GM23338 (cell line): ENCODE results near the gene SHC4. TPM values are rescaled to one million over a fixed set of nuclear protein-coding genes. Genes with fewer than 3 reads are reported as not detected.
A peak's percentile ranks its signal among the peaks of the same experiment; 100 is the strongest.

Experiments used
- ATAC-seq: fragments of 200-7000 bp; cut with Tn5 transposase; 3 replicates; pipeline ENCODE4 v1.9.1; 2020
- DNase-seq: peaks from one replicate; pipeline ENCODE4 v3.0.0-alpha.2; 2015; ENCODE audit warnings: low spot score
- H2AFZ ChIP-seq: fragments of 200-600 bp; sonication (generic); 2 replicates; pipeline ENCODE4 v1.8.0; 2016; ENCODE audit warnings: antibody characterized with exemption, mild to moderate bottlenecking, moderate library complexity
- H3F3A ChIP-seq: fragments of 200-600 bp; sonication (generic); replicated peaks from 2 replicates; pipeline ENCODE4 v1.8.0; 2017; ENCODE audit warnings: antibody characterized with exemption, mixed run types, low read depth
- H3K27ac ChIP-seq: fragments of 200-600 bp; sonication (generic); 2 replicates; pipeline ENCODE4 v1.6.1; 2016; ENCODE audit warnings: low read depth
- H3K27me3 ChIP-seq: fragments of 200-600 bp; sonication (generic); 2 replicates; pipeline ENCODE4 v1.8.0; 2016; ENCODE audit warnings: mild to moderate bottlenecking, mixed run types, moderate library complexity; ENCODE audit not compliant: insufficient read depth
- H3K36me3 ChIP-seq: fragments of 200-600 bp; sonication (generic); 2 replicates; pipeline ENCODE4 v1.8.0; 2016; ENCODE audit warnings: mild to moderate bottlenecking; ENCODE audit not compliant: insufficient read depth
- H3K4me1 ChIP-seq: fragments of 200-600 bp; sonication (generic); 2 replicates; pipeline ENCODE4 v1.8.0; 2016; ENCODE audit warnings: mild to moderate bottlenecking, moderate library complexity; ENCODE audit not compliant: insufficient read depth
- H3K4me2 ChIP-seq: fragments of 200-600 bp; sonication (generic); 2 replicates; pipeline ENCODE4 v1.7.1; 2017; ENCODE audit warnings: mixed run types
- H3K4me3 ChIP-seq: fragments of 200-600 bp; sonication (generic); 2 replicates; pipeline ENCODE4 v1.6.1; 2016; ENCODE audit warnings: mixed run types
- H3K79me2 ChIP-seq: fragments of 200-600 bp; sonication (generic); replicated peaks from 2 replicates; pipeline ENCODE4 v1.8.0; 2017; ENCODE audit warnings: mild to moderate bottlenecking; ENCODE audit not compliant: insufficient read depth
- H3K9me2 ChIP-seq: fragments of 200-600 bp; sonication (generic); 2 replicates; pipeline ENCODE4 v1.8.0; 2017; ENCODE audit not compliant: insufficient read depth
- H4K20me1 ChIP-seq: fragments of 200-600 bp; sonication (generic); replicated peaks from 2 replicates; pipeline ENCODE4 v1.8.0; 2017; ENCODE audit warnings: mild to moderate bottlenecking; ENCODE audit not compliant: insufficient read depth
- H3K27ac Mint-ChIP-seq: 2 replicates; pipeline ENCODE4 v1.8.0; 2020; ENCODE audit warnings: inconsistent platforms, mild to moderate bottlenecking, moderate library complexity, mixed read lengths
- H3K27me3 Mint-ChIP-seq: 3 replicates; pipeline ENCODE4 v1.8.0; 2022; ENCODE audit warnings: low read depth, mild to moderate bottlenecking, moderate library complexity, mixed read lengths, inconsistent platforms; ENCODE audit not compliant: insufficient read depth, poor library complexity
- H3K36me3 Mint-ChIP-seq: 3 replicates; pipeline ENCODE4 v1.8.0; 2021; ENCODE audit warnings: low read depth, mild to moderate bottlenecking, inconsistent platforms, moderate library complexity, mixed read lengths
- H3K4me1 Mint-ChIP-seq: 3 replicates; pipeline ENCODE4 v1.8.0; 2020; ENCODE audit warnings: mild to moderate bottlenecking, inconsistent platforms, mixed read lengths
- H3K4me3 Mint-ChIP-seq: 3 replicates; pipeline ENCODE4 v1.8.0; 2021; ENCODE audit warnings: moderate library complexity, mild to moderate bottlenecking, inconsistent platforms, mixed read lengths
- H3K9me3 Mint-ChIP-seq: 3 replicates; pipeline ENCODE4 v1.8.0; 2020; ENCODE audit warnings: moderate library complexity, mild to moderate bottlenecking, inconsistent platforms, mixed read lengths
- CREB1 ChIP-seq: fragments of 250-450 bp; sonication (Bioruptor Pico); IDR thresholded peaks from 2 replicates; pipeline ENCODE4 v1.5.0; 2020; ENCODE audit warnings: low read depth, mild to moderate bottlenecking, moderate library complexity
- EZH2 ChIP-seq: fragments of 200-600 bp; sonication (generic); IDR thresholded peaks from one replicate; pipeline ENCODE4 v1.8.0; 2017; ENCODE audit warnings: antibody characterized with exemption, mild to moderate bottlenecking, low read depth; ENCODE audit not compliant: unreplicated experiment
- NANOG ChIP-seq: IDR thresholded peaks from 2 replicates; pipeline ENCODE4 v1.6.1; 2016; ENCODE audit warnings: antibody characterized with exemption, borderline replicate concordance
- POLR2AphosphoS5 ChIP-seq: IDR thresholded peaks from 2 replicates; pipeline ENCODE4 v1.6.1; 2016; ENCODE audit warnings: antibody characterized with exemption, low read depth
- REST ChIP-seq: IDR thresholded peaks from one replicate; pipeline ENCODE4 v1.6.1; 2018; ENCODE audit warnings: antibody characterized with exemption; ENCODE audit not compliant: unreplicated experiment
- STAT1 ChIP-seq: IDR thresholded peaks from one replicate; pipeline ENCODE4 v1.6.1; 2016; ENCODE audit warnings: antibody characterized with exemption; ENCODE audit not compliant: unreplicated experiment
- ZNF114 ChIP-seq: fragments of 250-450 bp; sonication (Bioruptor Pico); IDR thresholded peaks from 2 replicates; pipeline ENCODE4 v1.5.0; 2020; ENCODE audit warnings: mild to moderate bottlenecking, moderate library complexity
- ZNF331 ChIP-seq: fragments of 250-450 bp; sonication (Bioruptor Pico); IDR thresholded peaks from 2 replicates; pipeline ENCODE4 v1.5.0; 2020; ENCODE audit warnings: low read depth, mild to moderate bottlenecking, moderate library complexity
- polyA plus RNA-seq: library from polyadenylated mRNA; unstranded; fragments of >200 nt; fragmentation: Nextera tagmentation; extraction: Ambion mirVana; gene quantifications from 2 replicates; pipeline ENCODE4 v1.2.1, GENCODE V29; 2016
- total RNA-seq: library from RNA; depleted of rRNA; stranded (reverse); fragments of >200 nt; shearing (Covaris generic); gene quantifications from 2 replicates; pipeline ENCODE4 v1.2.3, GENCODE V29; 2014
- TF ChIP-seq, protein P1 (sequence below): IDR thresholded peaks from 2 replicates; pipeline ENCODE4 v1.6.1; 2016; ENCODE audit warnings: antibody characterized with exemption

SHC4 gene
- total and polyA plus RNA-seq, 2 experiments from 2014 or later = 0.21 to 0.32 TPM

- Histone ChIP-seq H3K4me2 (no peak overlapping the region), H3K36me3 (no peaks in the 10 kb centered on the region), H4K20me1 (no peaks in the 10 kb centered on the region), H3K27me3 (no peaks in the 10 kb centered on the region), H3K4me3 (no peak overlapping the region), H3F3A (no peaks in the 10 kb centered on the region), H3K27ac (no peak overlapping the region), H3K4me1 (peaks cover 14% of the 10 kb centered on the region), H3K9me2 (no peaks in the 10 kb centered on the region), H3K79me2 (no peaks in the 10 kb centered on the region), H2AFZ (no peak overlapping the region)
- Mint-ChIP-seq H3K4me3 (no peak overlapping the region), H3K27ac (no peak overlapping the region), H3K9me3 (no peaks in the 10 kb centered on the region), H3K4me1 (peaks cover 15% of the 10 kb centered on the region), H3K27me3 (no peaks in the 10 kb centered on the region), H3K36me3 (no peaks in the 10 kb centered on the region; the same call in 2 of the 3 replicates)
- ATAC-seq (no peak), DNase-seq (no peak)
- TF ChIP-seq REST = no peak
These were observed 22.5 kb upstream of the SHC4 start for GRCh38 chr15:48986240-48986639.

- Mint-ChIP-seq H3K27me3 (no peaks in the 10 kb centered on the region), H3K4me1 (peaks cover 15% of the 10 kb centered on the region), H3K36me3 (no peaks in the 10 kb centered on the region; the same call in 2 of the 3 replicates), H3K9me3 (no peaks in the 10 kb centered on the region), H3K27ac (no peak overlapping the region), H3K4me3 (no peak overlapping the region)
- Histone ChIP-seq H4K20me1 (no peaks in the 10 kb centered on the region), H2AFZ (no peak overlapping the region), H3K4me1 (peaks cover 14% of the 10 kb centered on the region), H3K36me3 (no peaks in the 10 kb centered on the region), H3K4me2 (no peak overlapping the region), H3K79me2 (no peaks in the 10 kb centered on the region), H3K4me3 (no peak overlapping the region), H3K27ac (no peak overlapping the region), H3K9me2 (no peaks in the 10 kb centered on the region), H3F3A (no peaks in the 10 kb centered on the region), H3K27me3 (no peaks in the 10 kb centered on the region)
- peak; percentile 34 for ATAC-seq
- no peak for DNase-seq
- TF ChIP-seq ZNF331 (CRISPR knock-in tag) (no peak), REST (no peak), NANOG (no peak), POLR2AphosphoS5 (no peak), ZNF114 (no peak), EZH2 (no peak), CREB1 (CRISPR knock-in tag) (no peak), STAT1 (no peak)
- TF ChIP-seq, protein P1, sequence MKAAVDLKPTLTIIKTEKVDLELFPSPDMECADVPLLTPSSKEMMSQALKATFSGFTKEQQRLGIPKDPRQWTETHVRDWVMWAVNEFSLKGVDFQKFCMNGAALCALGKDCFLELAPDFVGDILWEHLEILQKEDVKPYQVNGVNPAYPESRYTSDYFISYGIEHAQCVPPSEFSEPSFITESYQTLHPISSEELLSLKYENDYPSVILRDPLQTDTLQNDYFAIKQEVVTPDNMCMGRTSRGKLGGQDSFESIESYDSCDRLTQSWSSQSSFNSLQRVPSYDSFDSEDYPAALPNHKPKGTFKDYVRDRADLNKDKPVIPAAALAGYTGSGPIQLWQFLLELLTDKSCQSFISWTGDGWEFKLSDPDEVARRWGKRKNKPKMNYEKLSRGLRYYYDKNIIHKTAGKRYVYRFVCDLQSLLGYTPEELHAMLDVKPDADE = no peak
These were observed 21.8 kb upstream of the SHC4 start for GRCh38 chr15:48985516-48985915.
